ENCODE measurements around the gene ANO10. TPM values are rescaled to one million over a fixed set of nuclear protein-coding genes. Genes with fewer than 3 reads are reported as not detected.

Gene ANO10
- total and polyA plus RNA-seq, 8 donors = 30.3 to 52.2 (median 35.4) TPM

- H3K36me3 ChIP-seq = peaks cover 0 to 18% of the 10 kb centered on the region in 2 donors
- H3K9me3 ChIP-seq = no peaks in the 10 kb centered on the region
- ATAC-seq (no peak), DNase-seq (no peak)
- no peak overlapping the region for H3K4me3 ChIP-seq
- intact Hi-C loops (cut with DNase I) = no loop called here
- no peaks in the 10 kb centered on the region for H3K27me3 ChIP-seq
- H3K27ac ChIP-seq = peak overlapping the region in 1 of 2 donors; percentile 57
- no peak for TF ChIP-seq CTCF (IDR thresholded peaks at IDR 0.05)
- peaks cover 0 to 15% of the 10 kb centered on the region in 2 donors for H3K4me1 ChIP-seq
Measured at GRCh38 chr3:43370293-43370980, 251.4 kb downstream of the ANO10 start.

GRCh38 chr3:43369404-43370292, 252.2 kb downstream of the ANO10 start:
- TF ChIP-seq CTCF (IDR thresholded peaks at IDR 0.05) = no peak
- DNase-seq = peak in 1 of 4 donors; percentile 60
- H3K27ac ChIP-seq = peak overlapping the region in 1 of 2 donors; percentile 57

GRCh38 chr3:43366885-43367284, 254.9 kb downstream of the ANO10 start:
- DNase-seq (peak in 1 of 4 donors; percentile 32), ATAC-seq (no peak)
- Histone ChIP-seq H3K4me1 (peaks cover 0 to 15% of the 10 kb centered on the region in 2 donors), H3K27me3 (no peaks in the 10 kb centered on the region), H3K27ac (no peak overlapping the region), H3K4me3 (no peak overlapping the region), H3K9me3 (no peaks in the 10 kb centered on the region), H3K36me3 (peaks cover 0 to 22% of the 10 kb centered on the region in 2 donors)
- TF ChIP-seq CTCF (IDR thresholded peaks at IDR 0.05) = no peak
- intact Hi-C loops (cut with DNase I) = no loop called here

More at GRCh38 chr3:43369404-43370292, 252.2 kb downstream of the ANO10 start:
- Histone ChIP-seq H3K4me3 (no peak overlapping the region), H3K4me1 (peaks cover 0 to 15% of the 10 kb centered on the region in 2 donors), H3K9me3 (no peaks in the 10 kb centered on the region), H3K36me3 (peaks cover 0 to 22% of the 10 kb centered on the region in 2 donors), H3K27me3 (no peaks in the 10 kb centered on the region)
- intact Hi-C loops (cut with DNase I) = no loop called here
- ATAC-seq = peak; percentile 66

GRCh38 chr3:43366481-43366880, 255.3 kb downstream of the ANO10 start:
- H3K27ac ChIP-seq = no peak overlapping the region
- H3K4me1 ChIP-seq = peaks cover 0 to 15% of the 10 kb centered on the region in 2 donors
- H3K9me3 ChIP-seq = no peaks in the 10 kb centered on the region
- no peak for DNase-seq
- no peak for TF ChIP-seq CTCF (IDR thresholded peaks at IDR 0.05)
- intact Hi-C loops (cut with DNase I) = no loop called here
- ATAC-seq = no peak
- peaks cover 0 to 22% of the 10 kb centered on the region in 2 donors for H3K36me3 ChIP-seq
- H3K27me3 ChIP-seq = no peaks in the 10 kb centered on the region
- no peak overlapping the region for H3K4me3 ChIP-seq

Data from left lung (tissue), 10 donors.